MG63 (cell line): Measurements from ENCODE around the gene PRSS1. TPM values are rescaled to one million over a fixed set of nuclear protein-coding genes. Genes with fewer than 3 reads are reported as not detected.
"Not testable (repeated sequence)": the region's sequence is repeated elsewhere in the genome, so short reads cannot be mapped to it uniquely, and the experiment has no call there.

Experiments
- DNase-seq: peaks from one replicate; pipeline ENCODE4 v3.0.0-alpha.2; 2020
- H3K27me3 ChIP-seq: fragments of 250-450 bp; sonication (Bioruptor Pico); 2 replicates; pipeline ENCODE4 v1.5.1; 2020; ENCODE audit warnings: mild to moderate bottlenecking, moderate library complexity
- H3K36me3 ChIP-seq: fragments of 250-450 bp; sonication (Bioruptor Pico); 2 replicates; pipeline ENCODE4 v1.5.1; 2020; ENCODE audit warnings: mild to moderate bottlenecking, moderate library complexity
- H3K4me3 ChIP-seq: fragments of 250-450 bp; sonication (Bioruptor Pico); 2 replicates; pipeline ENCODE4 v1.5.1; 2020; ENCODE audit warnings: mild to moderate bottlenecking, moderate library complexity
- H3K9me3 ChIP-seq: fragments of 250-450 bp; sonication (Bioruptor Pico); 2 replicates; pipeline ENCODE4 v1.5.1; 2020; ENCODE audit warnings: mild to moderate bottlenecking, moderate library complexity
- total RNA-seq: library from RNA; depleted of rRNA; stranded (reverse); fragments of >200 nt; shearing (Covaris generic); gene quantifications from 2 replicates; pipeline ENCODE4 v1.2.3, GENCODE V29; 2014; ENCODE audit warnings: low replicate concordance; rRNA removed

The PRSS1 gene
- not detected in 2 replicates for total RNA-seq

DNA sequence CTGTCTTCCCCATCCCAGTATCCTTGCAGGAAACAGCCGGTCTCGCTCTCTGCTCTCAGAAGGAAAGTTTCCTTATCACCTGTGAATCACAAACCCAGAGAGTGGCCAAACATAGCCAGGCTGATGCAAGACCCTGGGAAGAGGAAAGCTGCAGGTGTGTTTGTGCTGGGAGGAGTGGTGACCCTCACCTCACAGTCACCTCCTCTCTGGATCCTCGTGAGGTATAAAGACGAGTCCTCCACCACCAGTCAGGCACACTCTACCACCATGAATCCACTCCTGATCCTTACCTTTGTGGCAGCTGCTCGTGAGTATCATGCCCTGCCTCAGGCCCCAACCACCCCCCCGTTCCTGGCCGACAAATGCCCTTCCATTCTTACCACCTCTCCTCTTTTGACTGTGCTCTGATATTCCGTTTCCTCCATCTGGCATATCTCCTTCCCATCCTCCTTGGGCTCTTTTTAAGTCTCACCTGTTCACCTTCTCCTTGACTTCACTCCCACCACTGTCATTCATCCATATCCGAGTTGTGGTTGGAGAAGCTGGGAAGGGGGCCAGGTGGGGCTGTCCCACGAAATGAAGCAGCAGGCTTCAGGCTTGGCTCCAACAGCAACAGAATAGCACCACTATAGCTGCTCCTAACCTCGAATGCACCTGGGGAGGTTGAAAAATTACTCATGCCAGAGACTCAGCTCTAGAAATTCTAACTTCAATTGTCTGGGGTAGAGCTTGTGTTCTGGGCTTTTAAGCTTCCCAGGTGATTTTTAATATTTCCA, at the start of gene PRSS1:
Gene PRSS1, plus strand, starts transcription at position 255 of the 776 bp plus-strand sequence. Its CDS starts 13 bp downstream, at position 268.
- DNase-seq, result no peak
- Histone ChIP-seq H3K9me3 (no peaks in the 10 kb centered on the region), H3K36me3 (no peaks in the 10 kb centered on the region), H3K27me3 (no peaks in the 10 kb centered on the region), H3K4me3 (no peak within 1 kb of the TSS)

- H3K27me3 ChIP-seq, H3K36me3 ChIP-seq, H3K9me3 ChIP-seq, DNase-seq, H3K4me3 ChIP-seq: not testable (repeated sequence)
These were observed 48.3 kb upstream of the PRSS1 start for GRCh38 chr7:142700935-142701334.

DNA sequence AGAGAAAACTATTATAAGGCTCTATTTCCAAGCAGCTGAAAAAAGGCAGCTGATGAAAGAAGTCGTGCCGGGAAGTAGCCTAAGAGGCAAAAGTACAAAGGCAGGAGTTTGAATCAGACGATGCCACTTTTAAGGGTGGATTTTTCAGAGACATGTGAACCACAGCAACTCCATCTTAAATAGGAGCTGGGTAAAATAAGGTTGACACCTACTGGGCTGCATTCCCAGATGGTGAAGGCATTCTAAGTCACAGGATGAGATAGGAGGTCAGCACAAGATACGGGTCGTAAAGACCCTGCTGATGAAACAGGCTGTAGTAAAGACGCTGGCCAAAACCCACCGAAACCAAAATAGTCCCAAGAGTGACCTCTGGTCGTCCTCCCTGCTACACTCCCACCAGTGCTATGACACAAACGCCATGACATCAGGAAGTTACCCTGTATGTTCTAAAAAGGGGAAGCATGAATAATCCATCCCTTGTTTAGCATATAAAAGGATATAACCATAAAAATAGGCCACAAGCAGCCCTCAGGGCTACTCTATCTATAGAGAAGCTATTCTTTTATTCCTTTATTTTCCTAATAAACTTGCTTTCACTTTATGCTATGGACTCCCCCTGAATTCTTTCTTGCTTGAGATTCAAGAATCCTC, 45.5 kb upstream of the PRSS1 start:
- Histone ChIP-seq H3K27me3 (no peaks in the 10 kb centered on the region), H3K36me3 (no peaks in the 10 kb centered on the region)
- no peak for DNase-seq

DNA sequence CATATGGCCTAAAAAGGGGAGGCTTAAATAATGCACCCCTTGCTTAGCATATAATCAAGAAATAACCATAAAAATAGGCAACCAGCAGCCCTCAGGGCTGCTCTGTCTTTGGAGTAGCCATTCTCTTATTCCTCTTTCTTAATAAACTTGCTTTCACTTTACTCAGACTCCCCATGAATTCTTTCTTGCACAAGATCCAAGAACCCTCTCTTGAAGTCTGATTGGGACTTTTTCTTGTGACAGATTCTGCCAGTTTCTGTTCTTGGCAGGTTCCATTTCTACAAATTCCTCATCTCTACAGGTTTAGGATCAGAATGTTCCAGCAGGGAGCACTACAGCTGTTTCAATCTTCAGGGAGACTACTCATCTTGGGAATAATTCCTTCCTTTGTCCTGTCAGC, 40.5 kb upstream of the PRSS1 start:
- not testable (repeated sequence) for H3K36me3 ChIP-seq, H3K4me3 ChIP-seq, DNase-seq, H3K27me3 ChIP-seq, H3K9me3 ChIP-seq

More for the DNA sequence above, 45.5 kb upstream of the PRSS1 start:
- no peaks in the 10 kb centered on the region for H3K9me3 ChIP-seq
- H3K4me3 ChIP-seq, result no peak overlapping the region

- no peak overlapping the region for H3K4me3 ChIP-seq
- no peaks in the 10 kb centered on the region for H3K9me3 ChIP-seq
- no peaks in the 10 kb centered on the region for H3K36me3 ChIP-seq
- no peaks in the 10 kb centered on the region; the same call in 1 of the 2 replicates for H3K27me3 ChIP-seq
- DNase-seq, result no peak
These were observed 39.4 kb upstream of the PRSS1 start for GRCh38 chr7:142709921-142710320.

DNA sequence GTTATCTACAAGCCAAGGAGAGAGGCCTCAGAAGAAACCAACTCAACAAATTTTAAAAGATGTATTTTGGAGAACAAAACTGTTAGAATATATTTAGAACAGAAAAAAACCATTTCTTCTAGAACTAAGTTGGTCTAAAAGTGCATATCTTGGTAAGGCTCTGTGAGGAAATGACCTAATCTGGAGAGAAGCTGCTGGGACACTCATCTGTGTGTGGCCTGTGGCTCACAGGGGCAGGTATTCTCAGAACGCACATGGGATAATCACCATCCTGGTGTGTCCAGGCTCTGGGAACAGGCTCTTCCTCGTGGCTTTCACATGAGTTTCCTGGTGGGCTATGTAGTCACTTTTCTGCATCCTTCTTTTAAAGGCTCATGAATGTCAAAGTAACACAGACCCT, 38.1 kb upstream of the PRSS1 start:
- Histone ChIP-seq H3K9me3 (no peaks in the 10 kb centered on the region), H3K36me3 (no peaks in the 10 kb centered on the region), H3K27me3 (no peaks in the 10 kb centered on the region; the same call in 1 of the 2 replicates), H3K4me3 (no peak overlapping the region)
- no peak for DNase-seq

- Histone ChIP-seq H3K4me3 (no peak overlapping the region), H3K9me3 (no peaks in the 10 kb centered on the region), H3K27me3 (no peaks in the 10 kb centered on the region; the same call in 1 of the 2 replicates), H3K36me3 (no peaks in the 10 kb centered on the region)
- no peak for DNase-seq
These were observed 37.3 kb upstream of the PRSS1 start for GRCh38 chr7:142711746-142712616.

- Histone ChIP-seq H3K27me3 (no peaks in the 10 kb centered on the region; the same call in 1 of the 2 replicates), H3K9me3 (no peaks in the 10 kb centered on the region), H3K36me3 (no peaks in the 10 kb centered on the region), H3K4me3 (no peak overlapping the region)
- no peak for DNase-seq
These were observed 36.7 kb upstream of the PRSS1 start for GRCh38 chr7:142712617-142712957.

- no peaks in the 10 kb centered on the region for H3K9me3 ChIP-seq
- no peak overlapping the region for H3K4me3 ChIP-seq
- H3K27me3 ChIP-seq, result no peaks in the 10 kb centered on the region; the same call in 1 of the 2 replicates
- H3K36me3 ChIP-seq, result no peaks in the 10 kb centered on the region
- no peak for DNase-seq
These were observed 34.9 kb upstream of the PRSS1 start for GRCh38 chr7:142714375-142714774.

GRCh38 chr7:142716596-142716995, 32.7 kb upstream of the PRSS1 start:
- no peaks in the 10 kb centered on the region for H3K9me3 ChIP-seq
- H3K27me3 ChIP-seq, result no peaks in the 10 kb centered on the region; the same call in 1 of the 2 replicates
- H3K4me3 ChIP-seq, result no peak overlapping the region
- no peak for DNase-seq
- no peaks in the 10 kb centered on the region for H3K36me3 ChIP-seq

DNA sequence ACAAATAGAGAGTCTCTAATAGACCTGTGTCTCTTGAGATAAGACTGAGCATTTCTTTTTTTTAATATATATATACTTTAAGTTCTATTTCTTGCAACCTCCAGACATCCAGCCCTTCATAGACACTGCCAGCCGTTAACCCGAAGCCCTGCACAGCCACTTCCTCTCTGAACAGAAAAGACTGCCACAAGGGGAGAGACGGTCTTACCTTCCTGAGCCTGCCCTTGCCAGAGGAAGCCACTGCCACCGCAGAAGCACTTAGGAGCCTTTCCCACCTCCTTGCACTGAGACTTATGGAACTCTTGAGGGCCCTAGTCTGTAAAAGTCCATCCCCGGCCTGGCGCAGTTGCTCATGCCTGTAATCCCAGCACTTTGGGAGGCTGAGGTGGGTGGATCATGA, 31.8 kb upstream of the PRSS1 start:
- H3K27me3 ChIP-seq, result no peaks in the 10 kb centered on the region
- no peak for DNase-seq
- no peaks in the 10 kb centered on the region for H3K36me3 ChIP-seq
- no peak overlapping the region for H3K4me3 ChIP-seq
- H3K9me3 ChIP-seq, result no peaks in the 10 kb centered on the region

GRCh38 chr7:142718313-142718712, 31.0 kb upstream of the PRSS1 start:
- Histone ChIP-seq H3K27me3 (no peaks in the 10 kb centered on the region), H3K9me3 (no peaks in the 10 kb centered on the region), H3K4me3 (no peak overlapping the region), H3K36me3 (no peaks in the 10 kb centered on the region)
- DNase-seq, result no peak

DNA sequence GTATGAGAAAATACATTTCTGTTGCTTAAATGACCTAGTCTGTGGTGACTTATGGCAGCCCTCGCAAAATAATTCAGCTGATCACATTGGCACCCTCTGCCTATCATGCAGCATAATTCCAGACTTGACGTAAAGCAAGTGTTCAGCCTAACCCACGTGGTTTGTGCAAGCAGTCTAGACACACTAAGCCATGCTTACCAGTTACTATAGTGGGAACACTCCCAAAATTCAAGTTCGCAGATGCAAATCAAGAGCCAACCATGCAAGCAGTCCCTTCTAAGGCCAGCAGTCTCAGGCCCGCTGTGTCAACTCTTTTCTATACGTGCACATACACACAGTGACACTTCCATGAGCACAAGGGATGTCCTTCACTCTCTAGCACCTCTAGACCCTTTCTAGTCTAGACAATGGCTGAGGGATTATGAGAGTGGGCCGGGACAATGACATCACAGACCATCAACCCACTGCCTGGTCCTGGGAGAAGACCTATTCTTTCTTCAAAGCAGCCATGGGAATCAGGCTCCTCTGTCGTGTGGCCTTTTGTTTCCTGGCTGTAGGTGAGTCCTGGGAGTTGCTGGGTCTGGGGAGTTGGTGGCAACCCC, 29.0 kb upstream of the PRSS1 start:
- H3K9me3 ChIP-seq, result no peaks in the 10 kb centered on the region
- H3K27me3 ChIP-seq, result no peaks in the 10 kb centered on the region
- DNase-seq, result no peak
- H3K36me3 ChIP-seq, result no peaks in the 10 kb centered on the region
- no peak overlapping the region for H3K4me3 ChIP-seq

DNA sequence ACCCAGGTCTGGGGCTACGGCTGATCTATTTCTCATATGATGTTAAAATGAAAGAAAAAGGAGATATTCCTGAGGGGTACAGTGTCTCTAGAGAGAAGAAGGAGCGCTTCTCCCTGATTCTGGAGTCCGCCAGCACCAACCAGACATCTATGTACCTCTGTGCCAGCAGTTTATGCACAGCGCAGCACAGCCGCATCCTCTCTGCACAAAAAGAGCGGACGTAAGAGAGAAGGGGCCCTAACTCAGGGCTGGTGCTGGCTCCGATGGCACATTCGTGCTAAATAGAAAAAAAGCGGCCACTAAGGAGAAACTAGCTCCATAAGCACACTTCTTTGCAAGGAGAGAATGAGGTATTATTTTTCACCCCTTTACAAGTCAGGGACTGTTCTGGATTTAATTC, 28.3 kb upstream of the PRSS1 start:
- H3K27me3 ChIP-seq, result no peaks in the 10 kb centered on the region
- no peak for DNase-seq
- H3K9me3 ChIP-seq, result no peaks in the 10 kb centered on the region
- H3K4me3 ChIP-seq, result no peak overlapping the region
- no peaks in the 10 kb centered on the region for H3K36me3 ChIP-seq

DNA sequence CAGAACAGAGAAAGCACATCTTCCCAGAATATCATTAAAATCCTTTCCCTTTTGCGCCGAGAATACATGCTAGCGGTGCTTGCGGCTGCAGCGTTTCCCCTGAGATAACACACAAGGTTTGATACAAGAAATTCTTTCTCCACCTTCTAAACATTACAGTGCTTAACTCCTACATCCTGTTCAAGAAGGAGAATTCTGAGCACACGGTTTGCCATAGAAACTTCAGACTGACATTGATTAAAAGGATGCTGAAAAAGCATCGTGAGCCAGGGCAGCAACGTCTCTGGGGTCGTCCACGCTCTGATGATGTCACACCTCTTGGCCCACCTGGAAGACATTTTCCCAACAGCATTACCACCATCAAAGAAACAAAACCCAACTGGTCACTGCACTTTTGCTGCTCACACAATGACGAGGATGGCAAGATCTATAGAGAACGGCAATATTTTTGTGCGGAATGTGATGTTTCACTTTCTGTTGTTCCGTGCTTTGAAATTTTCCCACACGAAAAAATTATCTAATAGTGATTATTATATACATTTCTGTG, 27.0 kb upstream of the PRSS1 start:
- H3K9me3 ChIP-seq, result no peaks in the 10 kb centered on the region
- no peak overlapping the region for H3K4me3 ChIP-seq
- H3K36me3 ChIP-seq, result no peaks in the 10 kb centered on the region
- no peak for DNase-seq
- no peaks in the 10 kb centered on the region for H3K27me3 ChIP-seq

GRCh38 chr7:142733271-142733670, 16.0 kb upstream of the PRSS1 start:
- H3K36me3 ChIP-seq, result no peaks in the 10 kb centered on the region
- no peak overlapping the region for H3K4me3 ChIP-seq
- DNase-seq, result no peak
- H3K9me3 ChIP-seq, result no peaks in the 10 kb centered on the region
- no peaks in the 10 kb centered on the region for H3K27me3 ChIP-seq
